HepG2 (cell line): ENCODE measurements around the gene FAM124A. TPM values are rescaled to one million over a fixed set of nuclear protein-coding genes. Genes with fewer than 3 reads are reported as not detected.

ENCODE experiments used
- AFF4 ChIP-seq: sonication (generic); formaldehyde crosslinking; IDR thresholded peaks from 2 replicates; pipeline ENCODE4 v1.4.0; 2020; ENCODE audit warnings: missing genetic modification reagents
- ARNT ChIP-seq: fragments of 450-650 bp; IDR thresholded peaks from 2 replicates; pipeline ENCODE4 v1.6.1; 2017
- IRF2 ChIP-seq: IDR thresholded peaks from 2 replicates; pipeline ENCODE4 v1.6.1; 2018; ENCODE audit warnings: missing genetic modification reagents, missing compliant biosample characterization
- POLR2G ChIP-seq: fragments of 200-400 bp; formaldehyde crosslinking; IDR thresholded peaks from 2 replicates; pipeline ENCODE4 v1.6.1; 2018; ENCODE audit warnings: mild to moderate bottlenecking, low read depth, low read length, moderate library complexity
- RAD51 ChIP-seq: fragments of 450-650 bp; IDR thresholded peaks from 2 replicates; pipeline ENCODE4 v1.6.1; 2016; ENCODE audit warnings: borderline replicate concordance
- TEAD3 ChIP-seq: optimal IDR thresholded peaks from 2 replicates; pipeline ENCODE3; 2016; ENCODE audit warnings: borderline replicate concordance
- ZBTB10 ChIP-seq: sonication (generic); formaldehyde crosslinking; IDR thresholded peaks from 2 replicates; pipeline ENCODE4 v1.4.0; 2020; ENCODE audit warnings: missing genetic modification reagents, borderline replicate concordance
- ZNF484 ChIP-seq: sonication (generic); formaldehyde crosslinking; IDR thresholded peaks from 2 replicates; pipeline ENCODE4 v1.5.1; 2020; ENCODE audit warnings: mild to moderate bottlenecking, low read depth, missing genetic modification reagents, borderline replicate concordance
- ZNF879 ChIP-seq: sonication (generic); formaldehyde crosslinking; IDR thresholded peaks from 2 replicates; pipeline ENCODE4 v1.8.1; 2023; ENCODE audit warnings: missing genetic modification reagents
- polyA plus RNA-seq, 8 experiments: library from polyadenylated mRNA; depleted of rRNA in 3 of 8; stranded (reverse) in 7 of 8; unstranded in 1 of 8; fragments of >200 nt; fragmentation: Illumina TruSeq in 4 of 8; extraction: Trizol in 4 of 8; gene quantifications; 2 replicates each; pipeline versions ENCODE4 v1.2.1 to v1.2.3, GENCODE V29; 2011 to 2016; ENCODE audit warnings: low read depth in 4 of 8, missing spikeins in 1 of 8, mixed read lengths in 1 of 8; ENCODE audit not compliant: insufficient read depth in 1 of 8
- total RNA-seq, 5 experiments: library from RNA; depleted of rRNA; stranded (reverse); fragments of >200 nt; fragmentation: Illumina TruSeq; extraction: Trizol; gene quantifications; 2 replicates each; pipeline ENCODE4 v1.2.3, GENCODE V29; 2016; ENCODE audit warnings: low read depth in 1 of 5

FAM124A gene
- total and polyA plus RNA-seq, 2 of the 13 experiments (the other 11 are each of a cell fraction or from before 2014, with no cell fraction given) = not detected

- TF ChIP-seq ARNT (no peak), TEAD3 (CRISPR knock-in tag) (no peak), ZNF879 (CRISPR knock-in tag) (no peak), POLR2G (no peak), ZBTB10 (no peak), IRF2 (CRISPR knock-in tag) (no peak), RAD51 (no peak), AFF4 (CRISPR knock-in tag) (no peak), ZNF484 (no peak)
Measured at GRCh38 chr13:51177188-51177587, 45.0 kb upstream of the FAM124A start (continued).
